Umbilical cord (tissue), 2 donors: ENCODE measurements around the gene MET. TPM values are rescaled to one million over a fixed set of nuclear protein-coding genes. Genes with fewer than 3 reads are reported as not detected.

ENCODE experiments used
- DNase-seq: peaks from one replicate; pipeline ENCODE4 v3.0.0-alpha.2; 2015; ENCODE audit warnings: low spot score
- total RNA-seq: library from RNA; depleted of rRNA; stranded (reverse); fragments of >200 nt; gene quantifications from one replicate; pipeline ENCODE4 v1.2.3, GENCODE V29; 2014; ENCODE audit warnings: low replicate concordance; ENCODE audit not compliant: insufficient read depth

Gene MET
- total RNA-seq, 1 donor from 2014 or later: 23.1 TPM

- DNase-seq: no peak
These were observed 8.3 kb upstream of the MET start for GRCh38 chr7:116663744-116664143.

- DNase-seq: no peak
These were observed 6.5 kb upstream of the MET start for GRCh38 chr7:116665332-116665996.

- DNase-seq: no peak
These were observed 2.2 kb upstream of the MET start for GRCh38 chr7:116669769-116670168.

GRCh38 chr7:116670409-116671015 is 1.5 kb upstream of the MET start:
- no peak for DNase-seq

- DNase-seq: no peak
These were observed 885 bp upstream of the MET start for GRCh38 chr7:116671111-116671510.

GRCh38 chr7:116672596-116673456 is 830 bp downstream of the MET start:
- DNase-seq: no peak

- no peak for DNase-seq
These were observed 1.5 kb downstream of the MET start for GRCh38 chr7:116673457-116673865.

- no peak for DNase-seq
These were observed 2.6 kb downstream of the MET start for GRCh38 chr7:116674508-116675173.

- DNase-seq: no peak
These were observed 3.9 kb downstream of the MET start for GRCh38 chr7:116675812-116676355.

GRCh38 chr7:116678780-116679179 is 6.8 kb downstream of the MET start:
- no peak for DNase-seq

- DNase-seq: no peak
These were observed 7.5 kb downstream of the MET start for GRCh38 chr7:116679500-116679899.

GRCh38 chr7:116683786-116684185 is 11.8 kb downstream of the MET start:
- no peak for DNase-seq

- no peak for DNase-seq
These were observed 14.0 kb downstream of the MET start for GRCh38 chr7:116686033-116686432.

GRCh38 chr7:116686812-116687419 is 14.9 kb downstream of the MET start:
- DNase-seq: no peak

GRCh38 chr7:116687801-116688201 is 15.8 kb downstream of the MET start:
- peak; percentile 41 for DNase-seq

GRCh38 chr7:116689790-116690259 is 17.8 kb downstream of the MET start:
- no peak for DNase-seq

GRCh38 chr7:116691664-116692063 is 19.7 kb downstream of the MET start:
- DNase-seq: no peak

- no peak for DNase-seq
These were observed 20.7 kb downstream of the MET start for GRCh38 chr7:116692401-116693308.

- DNase-seq: no peak
These were observed 24.7 kb downstream of the MET start for GRCh38 chr7:116696707-116697106.

GRCh38 chr7:116697152-116697551 is 25.2 kb downstream of the MET start:
- DNase-seq: no peak
